ENCODE data around the gene SLC7A5.

DNA sequence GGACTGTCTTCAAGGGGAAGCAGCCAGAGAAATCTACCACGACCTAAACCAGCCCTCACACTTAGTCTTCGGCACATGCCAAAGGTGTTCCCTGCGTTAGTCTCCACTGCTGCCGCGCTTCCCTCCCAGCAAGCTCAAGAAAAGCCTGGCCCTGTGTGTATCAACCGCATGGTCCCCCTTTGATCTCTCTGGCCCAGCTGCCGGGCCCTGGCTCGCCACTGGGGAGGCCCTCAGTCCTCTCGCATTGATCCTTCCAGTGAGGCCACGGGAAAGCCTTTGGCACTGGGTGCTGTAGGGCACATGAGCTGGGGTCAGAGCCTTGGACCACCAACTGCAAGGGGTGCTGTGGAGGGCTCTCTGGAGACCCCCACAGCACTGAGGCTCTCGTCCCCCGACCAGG lies 74.0 kb downstream of the SLC7A5 start:
- TF ChIP-seq, protein P1, sequence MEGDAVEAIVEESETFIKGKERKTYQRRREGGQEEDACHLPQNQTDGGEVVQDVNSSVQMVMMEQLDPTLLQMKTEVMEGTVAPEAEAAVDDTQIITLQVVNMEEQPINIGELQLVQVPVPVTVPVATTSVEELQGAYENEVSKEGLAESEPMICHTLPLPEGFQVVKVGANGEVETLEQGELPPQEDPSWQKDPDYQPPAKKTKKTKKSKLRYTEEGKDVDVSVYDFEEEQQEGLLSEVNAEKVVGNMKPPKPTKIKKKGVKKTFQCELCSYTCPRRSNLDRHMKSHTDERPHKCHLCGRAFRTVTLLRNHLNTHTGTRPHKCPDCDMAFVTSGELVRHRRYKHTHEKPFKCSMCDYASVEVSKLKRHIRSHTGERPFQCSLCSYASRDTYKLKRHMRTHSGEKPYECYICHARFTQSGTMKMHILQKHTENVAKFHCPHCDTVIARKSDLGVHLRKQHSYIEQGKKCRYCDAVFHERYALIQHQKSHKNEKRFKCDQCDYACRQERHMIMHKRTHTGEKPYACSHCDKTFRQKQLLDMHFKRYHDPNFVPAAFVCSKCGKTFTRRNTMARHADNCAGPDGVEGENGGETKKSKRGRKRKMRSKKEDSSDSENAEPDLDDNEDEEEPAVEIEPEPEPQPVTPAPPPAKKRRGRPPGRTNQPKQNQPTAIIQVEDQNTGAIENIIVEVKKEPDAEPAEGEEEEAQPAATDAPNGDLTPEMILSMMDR (conservative IDR thresholded peaks at IDR 0.05; ENCODE audit: low read length) = no peak
- no peak for TF ChIP-seq EZH2phosphoT487 (IDR thresholded peaks at IDR 0.05; ENCODE audit: borderline replicate concordance)

Measured in Loucy (cell line).